Lower lobe of right lung (tissue), 2 donors: ENCODE results near the gene SHC3. TPM values are rescaled to one million over a fixed set of nuclear protein-coding genes. Genes with fewer than 3 reads are reported as not detected.

Source experiments
- ATAC-seq, 2 donors: fragments of 200-7000 bp; cut with Tn5 transposase; one replicate each; pipeline ENCODE4 v1.9.1; 2020 to 2022; ENCODE audit warnings: mild to moderate bottlenecking in 2 of 2, moderate library complexity in 2 of 2
- DNase-seq: peaks from one replicate; pipeline ENCODE4 v3.0.0-alpha.2; 2020
- H3K27ac ChIP-seq: fragments of 200-600 bp; one replicate; pipeline ENCODE4 v1.8.0; 2022
- H3K27me3 ChIP-seq: fragments of 200-600 bp; one replicate; pipeline ENCODE4 v1.8.0; 2022; ENCODE audit warnings: low read depth
- H3K36me3 ChIP-seq: fragments of 200-600 bp; one replicate; pipeline ENCODE4 v1.8.0; 2022; ENCODE audit warnings: mild to moderate bottlenecking
- H3K4me1 ChIP-seq: fragments of 200-600 bp; one replicate; pipeline ENCODE4 v1.8.0; 2022
- H3K4me3 ChIP-seq: fragments of 200-600 bp; one replicate; pipeline ENCODE4 v1.8.0; 2022; ENCODE audit warnings: mild to moderate bottlenecking
- H3K9me3 ChIP-seq: fragments of 200-600 bp; one replicate; pipeline ENCODE4 v1.8.0; 2022
- intact Hi-C: fragments of 100-400 bp; cut with DNase I; formaldehyde crosslinking; loops from one replicate; pipeline ENCODE4 v1.11.0; 2022
- total RNA-seq: library from RNA; stranded (reverse); fragmentation: NEBNext Ultra II Directional; extraction: Animal tissue kit (Norgen Biotek cat#: 25700); gene quantifications from one replicate; pipeline ENCODE4 v1.2.1, GENCODE V29; 2021
- TF ChIP-seq, protein P1 (sequence below): fragments of 200-600 bp; IDR thresholded peaks from one replicate; pipeline ENCODE4 v1.8.0; 2022; ENCODE audit warnings: antibody characterized with exemption, mild to moderate bottlenecking
- donor health status: DM: no; HTN: yes; CAD: no; lungs with severe emphysema.

Gene SHC3
- total RNA-seq, 1 donor from 2014 or later, result 13.2 TPM

- DNase-seq (no peak), ATAC-seq (no peak)
- TF ChIP-seq, protein P1, sequence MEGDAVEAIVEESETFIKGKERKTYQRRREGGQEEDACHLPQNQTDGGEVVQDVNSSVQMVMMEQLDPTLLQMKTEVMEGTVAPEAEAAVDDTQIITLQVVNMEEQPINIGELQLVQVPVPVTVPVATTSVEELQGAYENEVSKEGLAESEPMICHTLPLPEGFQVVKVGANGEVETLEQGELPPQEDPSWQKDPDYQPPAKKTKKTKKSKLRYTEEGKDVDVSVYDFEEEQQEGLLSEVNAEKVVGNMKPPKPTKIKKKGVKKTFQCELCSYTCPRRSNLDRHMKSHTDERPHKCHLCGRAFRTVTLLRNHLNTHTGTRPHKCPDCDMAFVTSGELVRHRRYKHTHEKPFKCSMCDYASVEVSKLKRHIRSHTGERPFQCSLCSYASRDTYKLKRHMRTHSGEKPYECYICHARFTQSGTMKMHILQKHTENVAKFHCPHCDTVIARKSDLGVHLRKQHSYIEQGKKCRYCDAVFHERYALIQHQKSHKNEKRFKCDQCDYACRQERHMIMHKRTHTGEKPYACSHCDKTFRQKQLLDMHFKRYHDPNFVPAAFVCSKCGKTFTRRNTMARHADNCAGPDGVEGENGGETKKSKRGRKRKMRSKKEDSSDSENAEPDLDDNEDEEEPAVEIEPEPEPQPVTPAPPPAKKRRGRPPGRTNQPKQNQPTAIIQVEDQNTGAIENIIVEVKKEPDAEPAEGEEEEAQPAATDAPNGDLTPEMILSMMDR, result no peak
- Histone ChIP-seq H3K27ac (no peak overlapping the region), H3K9me3 (peaks cover 4% of the 10 kb centered on the region), H3K4me3 (no peak overlapping the region), H3K27me3 (no peaks in the 10 kb centered on the region), H3K36me3 (no peaks in the 10 kb centered on the region), H3K4me1 (no peaks in the 10 kb centered on the region)
- intact Hi-C loops, result no loop called here
Observed at GRCh38 chr9:89115426-89115825, 63.2 kb downstream of the SHC3 start.

- ATAC-seq (no peak), DNase-seq (no peak)
- intact Hi-C loops, result no loop called here
- TF ChIP-seq, protein P1, result no peak
- Histone ChIP-seq H3K27ac (no peak overlapping the region), H3K9me3 (peaks cover 4% of the 10 kb centered on the region), H3K4me3 (no peak overlapping the region), H3K4me1 (no peaks in the 10 kb centered on the region), H3K36me3 (no peaks in the 10 kb centered on the region), H3K27me3 (no peaks in the 10 kb centered on the region)
Observed at GRCh38 chr9:89114741-89115140, 63.9 kb downstream of the SHC3 start.

GRCh38 chr9:89113851-89114250, 64.8 kb downstream of the SHC3 start:
- H3K9me3 ChIP-seq, result peaks cover 1% of the 10 kb centered on the region
- no peaks in the 10 kb centered on the region for H3K27me3 ChIP-seq
- no peak overlapping the region for H3K27ac ChIP-seq
- no peak overlapping the region for H3K4me3 ChIP-seq
- no peaks in the 10 kb centered on the region for H3K4me1 ChIP-seq
- TF ChIP-seq, protein P1, result no peak
- intact Hi-C loops, result no loop called here
- no peak for ATAC-seq
- H3K36me3 ChIP-seq, result no peaks in the 10 kb centered on the region
- no peak for DNase-seq

- DNase-seq (no peak), ATAC-seq (no peak)
- TF ChIP-seq, protein P1, result no peak
- Histone ChIP-seq H3K9me3 (no peaks in the 10 kb centered on the region), H3K36me3 (no peaks in the 10 kb centered on the region), H3K27me3 (no peaks in the 10 kb centered on the region), H3K4me1 (no peaks in the 10 kb centered on the region), H3K27ac (no peak overlapping the region), H3K4me3 (no peak overlapping the region)
- intact Hi-C loops, result no loop called here
Observed at GRCh38 chr9:89112243-89112642, 66.4 kb downstream of the SHC3 start.

DNA sequence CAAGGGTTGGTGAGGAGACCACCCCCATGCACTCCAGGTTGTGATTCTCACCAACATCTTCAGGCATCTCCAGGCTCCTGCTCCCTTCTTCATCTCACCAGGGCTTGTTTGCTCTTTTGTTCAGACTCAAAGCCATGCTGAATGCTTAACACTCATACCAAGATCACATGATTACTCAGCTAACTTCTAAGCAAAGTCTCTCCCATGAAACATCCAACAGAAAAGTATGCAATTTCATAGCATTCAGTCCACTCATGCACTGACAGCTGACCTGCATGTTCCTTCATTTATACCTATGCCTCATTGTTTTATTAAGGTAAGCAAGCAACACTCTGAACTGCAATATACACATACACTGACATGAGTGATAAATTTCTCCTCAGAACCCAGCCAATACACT, 69.0 kb downstream of the SHC3 start:
- TF ChIP-seq, protein P1, result no peak
- Histone ChIP-seq H3K4me3 (no peak overlapping the region), H3K9me3 (no peaks in the 10 kb centered on the region), H3K4me1 (no peaks in the 10 kb centered on the region), H3K27ac (no peak overlapping the region), H3K27me3 (no peaks in the 10 kb centered on the region), H3K36me3 (no peaks in the 10 kb centered on the region)
- intact Hi-C loops, result no loop called here
- DNase-seq, result no peak
- no peak for ATAC-seq

DNA sequence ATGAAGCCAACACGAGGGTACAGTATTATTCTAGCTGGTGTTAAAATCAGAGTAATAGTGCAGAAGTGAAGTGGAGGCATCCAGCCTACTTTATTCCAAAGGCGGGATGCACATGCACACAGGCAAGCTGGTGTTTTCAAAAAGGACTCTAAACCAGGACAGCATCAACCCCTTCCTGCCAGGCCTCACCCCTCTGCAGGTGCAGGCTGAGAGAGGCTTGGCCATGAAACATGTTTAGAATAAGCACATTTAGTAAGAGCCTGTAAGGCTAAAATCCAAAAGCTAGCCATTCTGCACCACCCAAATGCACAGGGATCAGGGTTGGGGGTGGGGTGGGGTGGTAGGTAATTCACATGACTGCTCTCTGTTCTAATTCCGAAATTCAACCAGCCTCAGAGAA, 71.2 kb downstream of the SHC3 start:
- Histone ChIP-seq H3K9me3 (no peaks in the 10 kb centered on the region), H3K36me3 (no peaks in the 10 kb centered on the region), H3K4me3 (no peak overlapping the region), H3K27ac (no peak overlapping the region), H3K27me3 (no peaks in the 10 kb centered on the region), H3K4me1 (no peaks in the 10 kb centered on the region)
- TF ChIP-seq, protein P1, result no peak
- DNase-seq (no peak), ATAC-seq (no peak)
- intact Hi-C loops, result no loop called here
